ENCODE data around the gene EFNA2. TPM values are rescaled to one million over a fixed set of nuclear protein-coding genes. Genes with fewer than 3 reads are reported as not detected.
A peak's percentile ranks its signal among the peaks of the same experiment; 100 is the strongest.

Gene EFNA2
- total and polyA plus RNA-seq, 2 of the 8 experiments (the other 6 are each of a cell fraction or from before 2014, with no cell fraction given) = 4.0 to 7.0 TPM

DNA sequence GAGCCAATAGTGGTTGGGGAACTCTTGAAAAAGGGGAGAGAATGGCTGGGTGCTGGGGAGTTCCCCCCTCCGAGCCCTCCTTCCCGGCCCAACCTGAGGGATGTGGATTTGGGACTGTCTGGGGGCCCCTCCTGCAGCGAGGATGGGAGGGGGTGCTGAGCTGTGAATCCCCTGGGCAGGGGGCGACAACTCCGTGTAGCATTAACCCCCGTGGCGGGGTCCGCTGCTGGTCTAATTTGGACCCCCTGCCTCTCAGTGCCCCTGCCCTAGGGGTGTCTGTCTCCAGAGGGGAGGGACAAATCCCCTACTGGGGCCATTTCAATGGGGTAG is 27.5 kb upstream of the EFNA2 start:
- no peak overlapping the region for H2AFZ ChIP-seq (ENCODE audit: low read length)
- TF ChIP-seq RAD21 (IDR thresholded peaks at IDR 0.05 in 1 of 2, conservative IDR thresholded peaks at IDR 0.05 in 1 of 2; ENCODE audit: low read depth in 2 of 2, low read length in 2 of 2) = no peak
- no peak for TF ChIP-seq HDAC6 (IDR thresholded peaks at IDR 0.05; ENCODE audit: low read depth, low read length)
- peak; percentile 74; the same call in 1 of the 2 replicates for TF ChIP-seq POLR2AphosphoS5 (IDR thresholded peaks at IDR 0.05; ENCODE audit: low read depth, low read length)
- no peak for TF ChIP-seq RNF2 (IDR thresholded peaks at IDR 0.05; ENCODE audit: borderline replicate concordance, low read depth, low read length, missing control alignments, poor library complexity, severe bottlenecking)
- TF ChIP-seq NRF1 (IDR thresholded peaks at IDR 0.05; ENCODE audit: low read depth, low read length) = no peak
- TF ChIP-seq SAP30 (IDR thresholded peaks at IDR 0.05; ENCODE audit: insufficient read depth, insufficient replicate concordance, low read length) = no peak
- H2BK12ac ChIP-seq (ENCODE audit: low read depth, low read length) = no peak overlapping the region
- H3K79me2 ChIP-seq (ENCODE audit: control insufficient read depth in 1 of 2, insufficient read depth in 2 of 2, low read length in 2 of 2) = peaks cover 0 to 24% of the 10 kb centered on the region in 2 experiments; a peak in 2 of 4 replicates
- peaks cover 12% of the 10 kb centered on the region; the same call in 1 of the 2 replicates for H3K79me1 ChIP-seq (ENCODE audit: low read depth, low read length)
- no peak overlapping the region for H4K91ac ChIP-seq (replicated peaks; ENCODE audit: insufficient read length, low read length)
- no peak overlapping the region for H3K4me2 ChIP-seq (ENCODE audit: insufficient read depth in 1 of 2, low read depth in 2 of 2, low read length in 2 of 2)
- H3K4me3 ChIP-seq (ENCODE audit: extremely low read depth in 1 of 4, insufficient read depth in 2 of 4, low read depth in 3 of 4, low read length in 4 of 4) = no peak overlapping the region
- H2BK15ac ChIP-seq (ENCODE audit: low read length) = no peak overlapping the region
- H4K20me1 ChIP-seq (replicated peaks in 1 of 2; ENCODE audit: control insufficient read depth in 1 of 2, insufficient read depth in 2 of 2, low read length in 2 of 2) = peaks cover 17 to 28% of the 10 kb centered on the region in 2 experiments
- H3K14ac ChIP-seq (ENCODE audit: insufficient read length) = no peak overlapping the region
- no peak overlapping the region for H2BK120ac ChIP-seq (replicated peaks; ENCODE audit: low read depth, low read length)
- H3K9ac ChIP-seq (replicated peaks in 1 of 4; ENCODE audit: extremely low read depth in 1 of 4, low read depth in 3 of 4, low read length in 3 of 4) = no peak overlapping the region
- no peak overlapping the region for H3K23ac ChIP-seq (ENCODE audit: insufficient read length)
- no peaks in the 10 kb centered on the region; a peak in 1 of 7 replicates for H3K27me3 ChIP-seq (replicated peaks in 1 of 4; ENCODE audit: control insufficient read depth in 3 of 4, extremely low read depth in 1 of 4, insufficient read depth in 3 of 4, low read length in 3 of 4)
- H4K8ac ChIP-seq (ENCODE audit: extremely low read depth, insufficient read depth, low read length) = no peak overlapping the region
- H3K4ac ChIP-seq (replicated peaks; ENCODE audit: insufficient read length, low read depth, low read length) = no peak overlapping the region
- H3K27ac ChIP-seq (ENCODE audit: low read depth, low read length) = no peak overlapping the region
- H3K9me3 ChIP-seq (ENCODE audit: insufficient read depth in 2 of 2, low read depth in 1 of 2, low read length in 1 of 2) = no peaks in the 10 kb centered on the region
- no peak overlapping the region for H2BK5ac ChIP-seq (ENCODE audit: low read depth, low read length)
- peaks cover 18% of the 10 kb centered on the region; the same call in 1 of the 2 replicates for H3K23me2 ChIP-seq (ENCODE audit: low read depth, low read length)
- DNase-seq (ENCODE audit: low read depth in 1 of 2, low spot score in 2 of 2) (no peak), FAIRE-seq (no peak)
- ChIA-PET POLR2A (ENCODE audit: partially characterized antibody) (interaction anchor here (1.0 to 19.4 kb wide), 5 partner anchors 6 to 137 kb away, joined by 3 to 456 read pairs (median 331); partner anchors contain the start of genes ATP5F1D, CBARP, CIRBP and FAM174C), CTCF (ENCODE audit: partially characterized antibody) (interaction anchor here (6.0 to 15.9 kb wide), 2 partner anchors 9 to 14 kb away, joined by 42 to 212 read pairs; partner anchors contain the start of gene ATP5F1D)
- peaks cover 0 to 40% (median 27%) of the 10 kb centered on the region in 4 experiments; a peak in 6 of 7 replicates for H3K4me1 ChIP-seq (replicated peaks in 1 of 4; ENCODE audit: control insufficient read depth in 3 of 4, insufficient read depth in 4 of 4, low read length in 3 of 4)
- WGBS, 2 experiments (ENCODE audit: extremely low coverage in 1 of 2, insufficient coverage in 1 of 2, insufficient read length in 1 of 2, insufficient replicate concordance in 2 of 2, low coverage in 1 of 2, low lambda C conversion rate in 2 of 2, missing lambda C conversion rate in 1 of 2) = 88% methylated on average over 8 of the region's 8 CpGs; no CpG with 5 or more reads in 1 of the 2 experiments
- no peak overlapping the region for H3K56ac ChIP-seq (replicated peaks; ENCODE audit: insufficient read length, low read depth, low read length)
- H3K18ac ChIP-seq (ENCODE audit: extremely low read depth, low read length) = no peak overlapping the region
- H3K36me3 ChIP-seq (ENCODE audit: control insufficient read depth in 2 of 4, insufficient read depth in 4 of 4, low read length in 3 of 4) = peaks cover 23 to 53% (median 33%) of the 10 kb centered on the region in 4 experiments
- H2BK20ac ChIP-seq (ENCODE audit: low read length) = no peak overlapping the region
- H2AK5ac ChIP-seq (ENCODE audit: low read depth, low read length) = no peak overlapping the region
- no peak overlapping the region for H4K5ac ChIP-seq (ENCODE audit: insufficient read length, low read depth, low read length)
